22Rv1 (cell line): ENCODE results near the gene CNR2.

Source experiments
- H3K27ac ChIP-seq: fragments of 450-650 bp; 2 replicates; pipeline ENCODE4 v1.5.1; 2017
- CTCF ChIP-seq: fragments of 450-650 bp; IDR thresholded peaks from 2 replicates; pipeline ENCODE4 v1.5.1; 2017; ENCODE audit warnings: mild to moderate bottlenecking
- ZFX ChIP-seq: fragments of 450-650 bp; IDR thresholded peaks from 2 replicates; pipeline ENCODE4 v1.6.1; 2017; ENCODE audit warnings: antibody characterized with exemption, borderline replicate concordance

Gene CNR2

GRCh38 chr1:23896491-23896890, 16.7 kb downstream of the CNR2 start:
- TF ChIP-seq ZFX = no peak
- no peak for TF ChIP-seq CTCF
- H3K27ac ChIP-seq = no peak overlapping the region

DNA sequence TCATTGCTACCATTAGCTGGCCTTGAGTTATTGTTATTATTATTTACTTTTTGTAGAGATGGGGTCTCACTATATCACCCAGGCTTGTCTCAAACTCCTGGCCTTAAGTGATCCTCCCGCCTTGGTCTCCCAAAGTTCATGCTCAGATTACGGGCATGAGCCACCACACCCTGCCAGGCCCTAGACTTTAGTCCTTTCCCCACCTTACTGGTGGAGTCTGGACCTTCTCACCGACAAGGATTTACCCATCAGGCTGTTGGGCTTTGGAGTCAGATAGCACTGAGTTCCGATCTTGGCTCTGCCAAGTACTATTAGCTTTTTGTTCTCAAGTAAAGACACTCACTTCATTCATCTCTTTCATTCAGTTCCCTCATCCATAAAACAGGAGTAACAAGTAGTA, 17.2 kb downstream of the CNR2 start:
- H3K27ac ChIP-seq = no peak overlapping the region
- TF ChIP-seq ZFX = no peak
- no peak for TF ChIP-seq CTCF

DNA sequence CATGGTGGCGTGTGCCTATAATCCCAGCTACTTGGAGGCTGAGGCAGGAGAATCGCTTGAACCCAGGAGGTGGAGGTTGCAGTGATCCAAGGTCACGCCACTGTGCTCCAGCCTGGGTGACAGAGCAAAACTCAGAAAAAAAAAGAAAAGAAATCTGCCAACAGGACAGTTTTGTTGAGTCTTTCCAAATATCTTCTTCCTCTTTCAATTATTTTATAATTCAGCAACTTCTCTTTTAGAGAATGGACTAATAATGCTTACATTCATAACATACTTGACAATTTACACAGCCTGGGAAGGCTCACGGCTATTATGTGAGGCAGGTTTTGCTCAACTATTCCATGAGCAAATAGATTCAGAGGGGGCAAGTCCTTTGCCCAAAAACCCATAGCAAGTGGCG, 18.1 kb downstream of the CNR2 start:
- H3K27ac ChIP-seq = no peak overlapping the region
- no peak for TF ChIP-seq CTCF
- TF ChIP-seq ZFX = no peak

- H3K27ac ChIP-seq = no peak overlapping the region
- TF ChIP-seq ZFX (no peak), CTCF (no peak)
Observed at GRCh38 chr1:23889074-23889473, 24.1 kb downstream of the CNR2 start.

DNA sequence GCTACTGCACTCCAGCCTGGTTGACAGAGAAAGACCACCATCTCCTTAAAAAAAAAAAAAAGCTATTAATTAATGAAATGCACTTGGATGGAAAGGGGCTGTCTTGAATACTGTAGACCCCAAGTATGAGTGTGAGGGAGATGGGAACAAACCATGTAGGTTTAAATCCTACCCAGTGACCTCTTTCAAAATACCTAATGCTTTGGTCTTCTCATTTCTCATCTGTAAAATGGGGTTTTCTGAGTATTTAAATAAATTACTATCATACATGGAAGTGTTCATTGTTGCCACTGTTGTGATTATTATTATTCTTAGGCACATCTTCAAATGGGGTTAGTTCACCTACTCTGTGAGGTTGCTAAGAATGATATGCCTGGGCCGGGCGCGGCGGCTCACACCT, 27.9 kb downstream of the CNR2 start:
- H3K27ac ChIP-seq = no peak overlapping the region
- TF ChIP-seq ZFX = no peak
- TF ChIP-seq CTCF = no peak

- TF ChIP-seq ZFX (no peak), CTCF (no peak)
- no peak overlapping the region for H3K27ac ChIP-seq
Observed at GRCh38 chr1:23882746-23883145, 30.4 kb downstream of the CNR2 start.

DNA sequence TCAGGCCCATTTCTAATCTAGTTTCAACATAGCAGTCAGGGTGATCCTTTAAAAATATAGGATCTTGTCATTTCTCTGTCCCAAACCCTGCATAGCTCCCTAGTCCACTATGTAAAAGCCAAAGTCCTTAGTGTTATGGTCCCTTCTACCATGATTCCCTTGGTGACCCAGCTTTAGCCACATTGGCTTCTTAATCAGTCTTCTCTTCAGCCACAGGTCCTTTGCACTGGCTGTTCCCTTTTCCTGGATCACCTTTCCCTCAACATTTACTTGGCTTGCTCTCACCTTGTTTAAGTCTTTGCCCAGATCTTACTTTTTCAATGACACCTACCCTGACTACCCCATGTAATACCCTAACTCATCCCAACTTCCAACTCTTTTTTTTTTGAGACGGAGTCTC, 33.4 kb downstream of the CNR2 start:
- no peak overlapping the region for H3K27ac ChIP-seq
- TF ChIP-seq CTCF (no peak), ZFX (no peak)
